LHCN-M2 (cell line): ENCODE results near the gene HOMER3. TPM values are rescaled to one million over a fixed set of nuclear protein-coding genes. Genes with fewer than 3 reads are reported as not detected.
"Not testable (repeated sequence)": the region's sequence is repeated elsewhere in the genome, so short reads cannot be mapped to it uniquely, and the experiment has no call there.

Source experiments
- DNase-seq: peaks from one replicate; pipeline ENCODE4 v3.0.0-alpha.2; 2012; ENCODE audit warnings: low read depth
- total RNA-seq: library from RNA; depleted of rRNA; stranded (reverse); fragments of >200 nt; gene quantifications from 2 replicates; pipeline ENCODE4 v1.2.3, GENCODE V29; 2014

Gene HOMER3
- total RNA-seq, 1 experiment from 2014 or later = 188 TPM

DNA sequence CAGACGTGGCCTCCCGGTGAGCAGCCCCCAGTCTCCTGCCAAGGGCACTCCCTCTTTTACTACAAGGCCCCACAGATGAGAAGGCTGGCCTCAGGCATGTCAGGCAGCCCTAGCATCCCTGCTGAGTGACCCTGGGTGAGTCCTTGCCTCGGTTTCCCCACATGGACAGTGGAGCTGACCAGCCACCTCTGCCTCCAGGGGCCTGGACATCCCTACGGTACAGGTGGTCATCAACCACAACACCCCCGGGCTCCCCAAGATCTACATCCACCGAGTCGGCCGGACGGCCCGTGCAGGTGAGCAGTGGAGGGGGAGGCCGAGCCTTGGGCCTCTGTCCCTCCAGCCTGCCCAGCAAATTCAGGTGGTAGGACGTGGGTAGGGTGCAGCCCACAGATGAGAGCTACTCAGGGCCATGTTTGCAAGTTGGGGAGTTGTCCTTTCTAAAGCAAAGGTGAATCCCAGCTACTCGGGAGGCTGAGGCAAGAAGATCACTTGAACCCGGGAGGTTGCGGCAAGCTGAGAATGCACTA is 16.3 kb downstream of the HOMER3 start:
- no peak for DNase-seq

DNA sequence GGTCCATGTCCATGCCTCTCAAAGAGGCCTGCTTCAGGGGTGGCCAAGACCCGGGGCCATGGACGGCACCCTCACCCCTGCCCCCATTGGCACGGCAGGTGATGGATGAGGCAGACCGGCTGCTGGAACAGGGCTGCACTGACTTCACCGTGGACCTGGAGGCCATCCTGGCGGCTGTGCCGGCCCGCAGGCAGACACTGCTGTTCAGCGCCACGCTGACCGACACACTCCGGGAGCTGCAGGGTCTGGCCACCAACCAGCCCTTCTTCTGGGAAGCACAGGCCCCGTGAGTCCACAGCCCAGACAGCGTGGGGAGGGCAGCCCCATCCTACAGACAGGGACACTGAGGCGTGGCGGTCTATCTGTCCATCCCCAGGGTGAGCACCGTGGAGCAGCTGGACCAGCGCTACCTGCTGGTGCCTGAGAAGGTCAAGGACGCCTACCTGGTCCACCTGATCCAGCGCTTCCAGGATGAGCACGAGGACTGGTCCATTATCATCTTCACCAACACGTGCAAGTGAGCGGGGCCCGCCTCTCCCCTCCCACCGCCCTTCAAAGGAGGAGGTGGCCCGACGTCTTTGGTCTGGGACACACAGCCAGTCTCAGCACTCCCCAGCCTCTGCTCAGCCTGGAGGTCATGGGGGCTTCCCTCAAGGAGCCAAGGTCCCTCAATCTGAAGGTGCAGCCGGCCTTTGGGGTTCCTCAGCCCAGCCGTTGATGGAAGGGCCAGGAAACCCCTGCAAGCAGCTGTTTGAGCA is 18.6 kb downstream of the HOMER3 start:
- DNase-seq = no peak

DNA sequence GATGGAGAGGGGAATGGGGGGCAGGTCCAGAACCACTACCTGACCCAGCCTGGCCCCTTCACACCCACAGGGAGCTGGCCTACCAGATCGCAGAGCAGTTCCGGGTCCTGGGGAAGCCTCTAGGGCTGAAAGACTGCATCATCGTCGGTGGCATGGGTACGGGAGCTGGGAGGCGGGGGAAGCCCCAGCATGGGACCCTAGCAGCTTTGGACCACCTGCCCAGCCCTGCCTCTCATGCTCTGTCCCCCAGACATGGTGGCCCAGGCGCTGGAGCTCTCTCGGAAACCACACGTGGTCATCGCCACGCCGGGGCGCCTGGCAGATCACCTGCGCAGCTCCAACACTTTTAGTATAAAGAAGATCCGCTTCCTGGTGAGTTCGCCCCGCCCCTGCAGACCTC is 19.4 kb downstream of the HOMER3 start:
- DNase-seq = no peak

DNA sequence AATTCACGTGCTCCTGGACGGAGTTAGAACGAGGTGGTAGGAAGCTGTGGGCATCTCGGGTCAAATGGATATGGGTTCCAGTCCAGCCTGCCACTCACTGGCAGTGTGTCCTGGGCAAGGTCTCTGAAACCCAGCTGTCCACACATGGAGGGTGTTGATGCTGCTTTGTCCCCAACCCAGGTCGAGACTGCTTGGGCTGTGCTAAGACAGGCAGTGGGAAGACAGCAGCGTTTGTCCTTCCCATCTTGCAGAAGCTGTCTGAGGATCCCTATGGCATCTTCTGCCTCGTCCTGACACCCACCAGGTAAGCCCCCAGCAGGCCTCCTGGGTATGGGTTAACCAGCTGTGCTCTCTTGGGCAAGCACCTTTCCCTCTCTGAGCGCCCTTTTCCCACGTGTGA is 20.6 kb downstream of the HOMER3 start:
- no peak for DNase-seq

DNA sequence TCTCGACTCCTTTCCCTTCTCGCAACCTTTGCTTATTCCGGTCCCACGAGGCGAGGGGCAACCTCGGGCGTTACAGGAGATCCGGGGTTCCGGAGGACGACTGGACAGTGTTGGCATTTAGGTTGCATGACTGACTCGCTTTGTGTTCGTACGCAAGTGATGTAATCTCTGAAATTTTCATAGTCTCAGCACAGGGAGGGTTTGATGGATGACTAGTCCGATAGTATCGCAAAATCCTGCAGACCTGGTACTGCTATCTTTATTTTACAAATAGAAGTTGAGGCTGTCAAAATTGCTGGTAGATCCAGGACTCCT is 21.2 kb downstream of the HOMER3 start:
- no peak for DNase-seq

DNA sequence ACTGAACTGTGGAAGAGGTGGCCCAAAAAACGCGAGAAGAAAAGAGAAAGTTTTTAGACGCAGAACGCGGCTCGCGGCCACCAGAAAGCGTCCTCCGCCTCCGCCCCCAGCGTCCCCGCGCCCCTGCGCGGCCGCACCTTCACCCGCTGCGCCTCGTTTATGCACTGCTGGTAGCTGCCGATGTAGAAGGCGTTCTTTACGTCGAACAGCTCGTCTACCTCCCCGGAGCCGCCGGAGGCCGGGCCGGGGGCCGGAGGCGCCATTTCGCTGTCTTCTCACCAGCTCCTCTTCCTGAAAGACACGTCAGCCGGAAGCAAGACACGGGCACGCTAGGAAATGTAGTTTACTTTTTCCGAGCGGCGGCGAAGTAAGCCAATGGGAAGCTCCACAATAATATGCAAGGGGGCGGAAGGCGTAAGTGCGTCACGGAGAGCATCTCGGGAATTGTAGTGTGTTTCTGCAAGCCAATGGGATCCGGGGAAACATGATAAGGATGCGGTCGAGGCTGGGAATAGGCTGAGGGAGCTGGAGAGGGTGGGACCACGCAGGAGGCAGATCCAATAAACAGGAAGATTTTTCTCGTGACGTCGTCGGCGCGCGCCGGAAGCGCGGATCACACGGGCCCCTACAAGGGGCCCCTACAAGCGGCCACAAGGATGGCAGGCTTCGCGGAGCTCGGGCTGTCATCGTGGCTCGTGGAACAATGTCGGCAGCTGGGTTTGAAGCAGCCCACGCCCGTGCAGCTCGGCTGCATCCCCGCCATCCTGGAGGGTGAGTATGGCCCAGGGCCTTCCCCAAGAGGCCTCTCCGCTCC is 21.7 kb downstream of the HOMER3 start, which contains the start of the genes COPE and DDX49:
TSS of gene COPE (minus strand) at position 302 of the 814 bp plus-strand sequence. CDS start at position 263, 39 bp downstream.
TSS of gene DDX49 (plus strand) at position 630 of the 814 bp plus-strand sequence. CDS start at position 657, 27 bp downstream.
- peak; percentile 100 for DNase-seq

DNA sequence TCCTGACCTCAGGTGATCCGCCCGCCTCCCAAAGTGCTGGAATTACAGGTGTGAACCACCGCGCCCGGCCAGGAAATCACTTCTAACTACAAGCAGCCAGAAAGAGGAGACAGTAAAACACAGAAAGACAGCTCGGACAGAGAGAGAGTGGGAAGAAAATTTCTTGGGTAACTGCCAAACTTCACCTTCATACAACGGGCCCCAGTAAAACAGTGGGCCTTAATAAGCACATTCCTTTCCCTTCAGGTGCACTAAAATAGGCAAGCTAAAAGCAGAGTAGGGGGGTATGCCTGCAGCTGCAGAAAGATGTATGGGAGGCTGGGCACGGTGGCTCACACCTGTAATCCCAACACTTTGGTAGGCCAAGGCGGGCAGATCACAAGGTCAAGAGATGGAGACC is 23.4 kb downstream of the HOMER3 start:
- DNase-seq = not testable (repeated sequence)

DNA sequence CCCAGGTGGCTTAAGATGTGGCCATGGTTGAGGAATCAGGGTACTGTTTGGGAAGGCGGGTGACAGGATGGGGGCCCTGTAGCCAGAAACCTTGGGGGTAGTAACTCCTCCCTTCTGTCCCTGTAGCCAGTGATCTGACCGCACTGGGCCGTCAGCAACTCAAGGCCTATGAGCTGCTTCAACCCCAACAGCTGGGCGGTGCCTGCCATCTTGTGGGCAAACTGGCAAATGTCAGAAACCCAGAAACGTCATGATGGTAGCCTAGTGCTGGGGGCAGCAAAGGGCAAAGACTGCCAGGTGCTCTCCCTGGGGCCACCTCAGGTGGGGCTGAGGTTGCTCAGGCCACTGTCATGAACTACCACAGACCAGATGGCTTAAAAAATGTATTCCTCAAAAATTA is 25.4 kb downstream of the HOMER3 start:
- DNase-seq = peak; percentile 45

DNA sequence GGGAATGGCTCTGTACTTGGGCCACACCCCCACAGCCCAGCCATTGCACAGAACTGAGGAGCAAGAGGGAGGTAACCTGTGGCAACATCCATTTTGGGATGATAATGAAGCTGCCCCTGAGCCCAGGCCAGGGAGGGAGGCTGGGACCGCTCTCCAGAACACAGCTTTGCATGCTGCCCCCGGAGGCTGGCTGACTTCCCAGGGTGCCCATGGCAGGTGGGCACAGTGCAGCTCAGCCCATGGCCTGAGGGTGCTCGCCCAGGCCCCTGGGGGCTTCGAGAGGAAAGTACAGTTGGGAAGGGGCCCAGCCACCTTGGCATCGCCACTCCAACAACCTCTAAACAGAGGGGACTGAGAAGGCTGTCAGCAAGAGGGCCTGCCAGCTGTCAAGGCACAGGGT is 27.6 kb downstream of the HOMER3 start:
- DNase-seq = no peak

DNA sequence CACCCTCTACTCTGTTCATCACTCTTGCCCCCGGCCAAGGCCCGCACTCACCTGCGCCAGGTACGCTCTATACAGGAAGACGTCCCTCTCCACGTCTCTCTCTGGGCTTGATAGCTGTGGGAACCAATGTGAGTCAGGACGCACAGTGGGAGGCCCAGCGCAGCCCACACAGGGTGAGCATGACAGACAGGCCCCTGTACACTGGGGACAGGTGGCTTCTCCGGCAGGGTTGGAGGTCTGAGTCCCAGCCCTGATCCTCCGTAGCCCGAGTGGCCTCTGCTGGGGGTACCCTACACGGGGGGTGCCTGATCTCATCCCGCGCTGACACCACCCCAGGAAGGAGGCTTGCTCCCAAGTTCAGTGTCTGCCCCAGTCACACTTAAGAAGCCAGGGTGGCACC is 28.1 kb downstream of the HOMER3 start:
- no peak for DNase-seq

DNA sequence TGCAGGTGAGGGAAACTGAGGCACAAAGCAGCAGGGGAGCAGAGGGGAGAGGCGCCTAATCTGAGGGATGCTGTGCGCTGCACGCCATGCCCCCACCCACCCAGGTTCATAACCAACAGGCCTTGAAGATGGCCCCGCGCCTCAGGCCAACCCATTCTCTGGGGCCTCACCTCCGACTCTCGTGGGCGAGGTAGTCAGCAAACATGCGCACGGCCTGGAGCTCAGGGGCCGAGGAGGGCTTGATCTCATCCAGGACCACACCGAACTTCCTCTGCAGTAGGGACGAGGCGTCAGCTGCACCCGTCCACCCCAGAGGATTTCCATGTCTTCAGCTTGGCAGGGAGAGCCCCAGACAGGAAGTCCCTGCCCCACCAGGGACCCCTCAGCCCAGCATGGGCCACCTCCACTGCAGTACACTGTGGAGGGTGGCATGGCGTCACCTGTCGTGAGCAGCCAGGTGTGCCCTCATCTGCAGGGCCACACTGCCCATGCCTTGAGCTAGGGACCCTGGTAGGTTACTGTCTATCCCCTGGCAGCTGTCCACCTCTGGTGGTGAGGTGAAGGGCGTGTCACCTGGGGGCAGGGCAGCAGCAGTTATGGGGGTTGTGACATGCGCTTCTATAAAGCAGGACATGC is 30.1 kb downstream of the HOMER3 start:
- DNase-seq = no peak

DNA sequence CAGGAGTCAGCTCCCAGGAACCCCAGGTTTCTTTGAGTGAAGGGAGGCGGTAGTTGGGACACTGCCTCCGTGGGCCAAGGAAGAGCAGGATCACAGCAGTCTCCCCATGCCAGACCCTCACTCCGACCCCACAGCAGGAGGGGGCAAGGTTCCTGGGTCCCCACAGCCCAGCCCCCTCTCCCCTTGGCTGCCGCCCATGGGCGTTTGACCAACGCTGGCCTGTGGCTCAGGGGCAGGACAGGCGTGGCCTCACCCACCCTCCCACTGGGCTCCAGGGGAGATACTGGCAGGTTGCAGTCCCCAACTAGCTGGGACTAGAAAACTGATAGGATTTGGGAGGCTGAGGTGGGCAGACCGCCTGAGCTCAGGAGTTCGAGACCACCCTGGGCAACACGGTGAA is 31.0 kb downstream of the HOMER3 start:
- DNase-seq = no peak

DNA sequence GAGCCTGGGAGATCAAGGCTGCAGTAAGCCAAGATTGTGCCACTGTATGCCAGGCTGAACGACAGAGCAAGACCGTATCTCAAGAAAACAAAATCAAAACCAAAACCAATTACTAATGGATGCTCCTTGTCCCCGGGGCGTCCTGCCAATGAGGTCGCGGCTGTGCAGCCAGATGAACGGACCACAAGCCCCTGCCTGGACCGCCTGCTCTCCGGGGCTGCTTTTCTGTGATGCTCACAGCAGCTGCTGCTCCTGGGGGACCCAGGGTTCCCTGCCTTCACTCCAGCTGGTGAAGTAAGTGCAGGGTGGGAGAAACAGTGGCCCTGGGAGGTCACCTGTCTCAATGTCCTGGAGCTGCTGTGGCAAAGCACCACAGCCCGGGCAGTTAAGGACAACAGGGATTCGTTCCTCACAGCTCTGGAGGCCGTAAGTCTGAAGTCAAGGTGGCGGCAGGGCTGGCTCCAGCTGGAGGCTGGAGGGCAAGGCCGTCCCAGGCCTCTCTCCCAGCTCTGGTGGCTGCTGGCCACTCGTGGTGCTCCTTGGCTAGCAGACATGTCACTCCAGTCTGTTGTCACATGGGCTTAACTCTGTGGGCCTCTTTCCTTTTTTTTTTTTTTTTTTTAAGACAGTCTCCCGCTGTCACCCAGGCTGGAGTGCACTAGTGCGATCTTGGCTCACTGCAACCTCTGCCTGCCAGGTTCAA is 31.9 kb downstream of the HOMER3 start:
- DNase-seq = no peak

DNA sequence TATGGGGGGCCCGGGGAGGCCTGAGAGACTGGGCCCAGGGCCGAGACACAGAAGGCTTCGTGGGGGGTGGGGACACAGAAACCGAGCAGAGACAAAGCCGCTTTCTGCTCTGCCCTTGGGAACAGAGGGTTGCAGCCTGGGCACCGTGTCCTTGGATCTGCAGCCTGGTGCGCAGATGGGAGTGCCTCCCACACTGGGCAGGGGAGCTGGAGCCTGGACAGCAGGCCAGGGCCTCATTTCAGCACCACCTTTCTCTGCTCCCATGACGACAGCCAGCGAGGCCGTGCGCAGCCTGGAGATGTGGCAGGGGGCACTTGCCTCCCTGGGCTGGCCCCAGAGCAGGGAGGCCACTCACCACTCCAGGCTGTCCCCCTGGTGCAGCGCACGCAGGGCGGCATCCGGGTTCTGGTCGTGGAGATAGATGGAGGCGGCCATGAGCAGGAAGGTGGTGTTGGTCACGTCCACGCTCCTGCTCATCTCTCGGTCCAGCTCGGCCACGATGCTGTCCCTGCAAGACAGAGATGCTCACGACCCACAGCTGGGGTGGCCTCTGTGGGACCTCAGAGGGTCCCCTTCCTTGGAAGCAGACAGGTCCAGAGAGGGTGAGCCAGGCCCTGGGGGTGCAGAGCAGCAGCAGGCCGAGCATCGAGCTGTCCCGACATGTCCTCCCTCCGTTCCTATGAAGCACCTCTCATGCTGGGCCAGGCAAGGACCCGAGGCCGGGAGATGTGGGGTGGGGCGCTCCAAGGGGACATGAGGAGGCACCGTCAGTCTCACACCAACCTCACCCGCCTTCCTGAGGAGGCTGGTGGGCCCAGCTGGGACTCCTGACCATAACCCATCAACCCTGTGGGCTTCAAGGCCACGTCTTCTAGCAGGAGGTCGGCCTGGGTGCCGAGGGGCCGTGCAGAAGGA is 34.2 kb downstream of the HOMER3 start:
- DNase-seq = no peak

DNA sequence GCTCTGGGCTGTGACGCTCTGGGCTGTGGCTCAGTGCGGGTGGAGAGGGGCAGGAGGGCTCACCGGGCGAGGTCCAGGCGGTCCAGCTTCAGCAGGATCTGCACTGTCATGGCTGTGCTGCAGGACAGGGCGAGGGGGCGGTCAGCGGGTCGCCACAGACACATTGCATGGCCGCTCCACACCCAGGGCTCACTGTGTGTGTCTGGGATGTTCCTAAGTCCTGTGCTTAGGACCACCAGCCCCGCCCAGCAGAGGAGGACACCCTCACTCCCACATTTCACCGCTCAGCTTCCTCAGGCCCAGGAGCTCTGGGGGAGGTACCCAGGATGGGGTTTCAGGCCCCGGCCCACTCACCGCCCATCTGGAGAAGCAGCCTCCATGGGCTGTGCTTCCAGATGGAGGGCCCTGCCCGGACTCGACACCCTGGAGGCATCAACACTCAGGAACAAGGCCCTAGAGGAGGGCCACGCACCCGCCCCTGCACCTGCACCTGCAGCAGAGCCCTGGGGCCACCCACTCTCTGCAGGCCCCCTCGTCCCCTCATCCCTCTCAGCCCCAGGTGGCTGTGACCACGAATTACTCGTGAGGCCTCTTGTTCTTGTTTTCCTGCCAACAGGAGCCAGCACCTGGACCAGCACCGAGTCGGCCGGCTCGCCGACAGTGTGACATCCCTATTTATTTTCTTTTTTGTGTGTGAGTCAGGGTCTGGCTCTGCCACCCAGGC is 35.3 kb downstream of the HOMER3 start:
- no peak for DNase-seq

DNA sequence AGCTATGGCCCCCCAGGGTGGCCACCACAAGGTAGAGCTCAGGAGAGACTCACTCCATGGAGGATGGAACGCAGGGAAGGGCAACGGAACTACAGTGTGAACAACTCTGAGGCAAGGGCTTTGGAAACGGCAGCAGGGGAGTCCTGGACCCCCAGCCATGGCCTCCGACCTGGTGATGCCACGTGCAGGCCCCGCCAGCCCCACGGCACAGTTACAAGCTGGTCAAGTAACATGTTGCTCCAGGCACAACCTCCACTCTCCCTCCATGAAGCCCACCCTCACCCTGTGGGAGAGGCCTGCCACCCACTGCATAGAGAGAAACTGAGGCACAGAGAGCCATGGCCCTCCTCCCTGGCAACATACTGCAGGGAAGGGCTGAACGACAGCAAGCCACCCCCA is 36.0 kb downstream of the HOMER3 start:
- no peak for DNase-seq

DNA sequence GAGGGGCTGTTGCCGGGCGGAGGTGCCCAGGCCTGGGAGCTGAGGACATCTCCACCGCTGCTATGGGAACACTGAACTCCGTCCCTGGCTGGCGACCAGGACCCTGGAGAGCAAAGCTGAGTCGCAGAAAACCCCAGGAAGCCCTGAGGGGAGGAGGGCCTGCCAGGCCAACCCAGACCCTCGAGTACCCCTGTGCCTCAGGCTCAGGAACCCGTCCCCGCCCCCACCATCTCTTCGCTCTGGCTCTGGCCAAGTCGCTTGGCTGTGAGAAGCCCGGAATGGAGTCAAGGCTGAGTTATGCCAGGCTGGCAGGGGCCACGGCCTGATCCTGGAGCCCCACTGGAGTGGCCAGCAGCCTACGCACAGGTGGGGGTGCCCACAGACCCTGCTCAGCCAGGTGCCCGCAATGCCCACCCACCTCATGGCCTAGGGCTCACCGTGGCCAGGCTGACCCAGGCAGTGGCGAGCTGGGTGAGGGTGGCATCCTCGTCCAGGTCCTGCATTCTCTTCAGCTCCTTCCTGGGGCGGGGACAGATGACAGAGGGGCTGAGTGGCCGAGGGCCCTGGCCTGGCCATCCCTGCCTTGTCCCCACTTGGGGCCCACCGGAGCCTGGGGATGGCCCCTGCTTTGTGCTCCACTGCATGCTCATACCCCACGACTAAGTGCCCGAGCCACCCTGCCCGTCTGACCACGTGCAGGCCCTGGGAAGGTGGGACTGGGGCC is 36.5 kb downstream of the HOMER3 start:
- no peak for DNase-seq

DNA sequence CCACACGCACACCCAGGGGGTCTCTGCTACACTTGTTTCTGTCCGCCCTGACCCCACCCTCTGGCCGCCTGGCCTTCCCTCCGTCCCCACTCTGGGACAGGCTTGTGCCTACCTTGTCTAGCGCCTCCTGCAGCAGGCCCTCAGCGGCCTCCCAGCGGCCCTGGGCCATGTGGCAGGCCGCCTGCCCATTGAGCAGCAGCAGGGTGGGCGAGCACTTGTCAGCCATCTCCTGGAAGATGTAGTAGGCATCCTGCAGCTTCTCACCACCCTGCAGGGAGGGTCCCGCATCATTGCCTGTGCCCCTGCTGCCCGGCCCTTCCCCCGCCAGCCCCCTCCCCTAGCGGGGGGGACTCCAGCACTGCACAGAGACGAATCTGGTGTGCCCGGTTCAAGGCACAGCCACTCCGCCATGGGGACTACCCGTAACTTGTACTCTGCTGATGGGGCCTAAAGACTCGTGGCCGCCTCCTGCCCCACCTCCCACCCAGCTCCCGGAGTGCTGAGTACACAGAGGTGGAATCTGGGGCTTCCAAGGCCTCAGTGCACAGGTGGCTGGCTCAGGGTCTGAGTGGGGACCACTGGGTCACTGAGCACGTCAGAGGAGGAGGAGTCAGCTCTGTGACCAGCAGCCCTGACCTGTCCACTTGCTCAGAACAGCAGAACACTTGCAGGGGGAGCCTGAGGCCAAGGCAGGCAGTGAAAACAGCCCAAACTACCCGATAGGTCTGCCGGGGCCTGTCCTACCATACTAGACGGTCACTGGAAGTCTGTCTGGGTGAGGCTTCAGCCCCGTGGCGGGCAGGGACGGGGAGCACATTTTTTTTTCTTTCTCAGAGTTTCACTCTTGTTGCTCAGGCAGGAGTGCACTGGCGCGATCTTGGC is 37.6 kb downstream of the HOMER3 start:
- DNase-seq = no peak
